Caco-2 (cell line): Measurements from ENCODE around the gene YWHAG. TPM values are rescaled to one million over a fixed set of nuclear protein-coding genes. Genes with fewer than 3 reads are reported as not detected.
"Not testable (repeated sequence)": the region's sequence is repeated elsewhere in the genome, so short reads cannot be mapped to it uniquely, and the experiment has no call there.

Experiments used
- BruUV-seq: library from RNA; stranded (reverse); fragments of 400-500 nt; replicated peaks from 2 replicates; lab custom pipeline; 2021; lab: Mats Ljungman, UMichigan
- CTCF ChIA-PET: fragments of 300-600 bp; sonication (Branson Sonifier 250); formaldehyde crosslinking; loops from one replicate; lab custom pipeline; 2022; ENCODE audit warnings: antibody characterized with exemption; lab: Charles Lee
- POLR2A ChIA-PET: fragments of 300-600 bp; sonication (Branson Sonifier 250); formaldehyde crosslinking; loops from one replicate; lab custom pipeline; 2022; ENCODE audit warnings: antibody characterized with exemption; lab: Charles Lee
- DNase-seq, 2 experiments: peaks; one replicate each; pipeline versions ENCODE4 v3.0.0 to v3.0.0-alpha.2; 2020 to 2022
- H3K27me3 ChIP-seq: replicated peaks from 2 replicates; pipeline ENCODE4 v1.6.0; 2011; ENCODE audit warnings: low read length; ENCODE audit not compliant: control insufficient read depth, insufficient read depth
- H3K36me3 ChIP-seq: 2 replicates; pipeline ENCODE4 v1.5.1; 2011; ENCODE audit warnings: low read length; ENCODE audit not compliant: control insufficient read depth, insufficient read depth
- H3K4me1 ChIP-seq: fragments of 250-450 bp; sonication (Bioruptor Pico); 2 replicates; pipeline ENCODE4 v1.5.1; 2020; ENCODE audit warnings: mild to moderate bottlenecking
- H3K4me3 ChIP-seq: 2 replicates; pipeline ENCODE4 v1.5.1; 2011; ENCODE audit warnings: low read depth, mild to moderate bottlenecking, control low read depth, low read length
- H3K9me3 ChIP-seq: fragments of 250-450 bp; sonication (Bioruptor Pico); 2 replicates; pipeline ENCODE4 v1.5.1; 2020; ENCODE audit warnings: mild to moderate bottlenecking, moderate library complexity
- H3K27ac Mint-ChIP-seq: one replicate; pipeline ENCODE4 v1.8.0; 2022; ENCODE audit warnings: mixed read lengths; ENCODE audit not compliant: unreplicated experiment
- H3K27me3 Mint-ChIP-seq: one replicate; pipeline ENCODE4 v1.8.0; 2022; ENCODE audit warnings: mixed read lengths; ENCODE audit not compliant: insufficient read depth, unreplicated experiment
- H3K36me3 Mint-ChIP-seq: one replicate; pipeline ENCODE4 v1.8.0; 2022; ENCODE audit warnings: mild to moderate bottlenecking, mixed read lengths; ENCODE audit not compliant: insufficient read depth, unreplicated experiment
- H3K4me1 Mint-ChIP-seq: one replicate; pipeline ENCODE4 v1.8.0; 2022; ENCODE audit warnings: low read depth, mixed read lengths; ENCODE audit not compliant: unreplicated experiment
- H3K4me3 Mint-ChIP-seq: one replicate; pipeline ENCODE4 v1.8.0; 2022; ENCODE audit warnings: mild to moderate bottlenecking, moderate library complexity, mixed read lengths; ENCODE audit not compliant: unreplicated experiment
- H3K9me3 Mint-ChIP-seq: one replicate; pipeline ENCODE4 v1.8.0; 2022; ENCODE audit warnings: mixed read lengths; ENCODE audit not compliant: unreplicated experiment
- CTCF ChIP-seq, 2 experiments: fragments of 200-600 bp in 1 of 2; IDR thresholded peaks; 1 replicate in 1 of 2; 2 replicates in 1 of 2; pipeline versions ENCODE4 v1.5.1 to v1.8.0; 2011 to 2022; ENCODE audit warnings: antibody characterized with exemption in 1 of 2, control low read depth in 1 of 2, inconsistent platforms in 1 of 2, low read depth in 1 of 2, low read length in 1 of 2, mild to moderate bottlenecking in 1 of 2, moderate library complexity in 1 of 2; ENCODE audit not compliant: insufficient read depth in 1 of 2, severe bottlenecking in 1 of 2, unreplicated experiment in 1 of 2
- intact Hi-C: fragments of 100-400 bp; cut with micrococcal nuclease; formaldehyde crosslinking; loops from one replicate; pipeline ENCODE4 v1.10.0; 2022; ENCODE audit not compliant: unreplicated experiment
- total RNA-seq: library from RNA; stranded (reverse); gene quantifications from 2 replicates; pipeline ENCODE4 v1.2.3, GENCODE V29; 2022

YWHAG gene
- total RNA-seq, 1 experiment from 2014 or later: 150 TPM

- H3K36me3 Mint-ChIP-seq: peaks cover 44% of the 10 kb centered on the region
- Histone ChIP-seq H3K4me1 (peaks cover 12% of the 10 kb centered on the region), H3K4me3 (peak overlapping the region; percentile 54), H3K27me3 (no peaks in the 10 kb centered on the region), H3K36me3 (no peaks in the 10 kb centered on the region; the same call in 1 of the 2 replicates), H3K9me3 (no peaks in the 10 kb centered on the region)
- peaks cover 13% of the 10 kb centered on the region for H3K4me1 Mint-ChIP-seq
- no peaks in the 10 kb centered on the region for H3K27me3 Mint-ChIP-seq
- CTCF ChIA-PET: interaction anchor here (0.5 to 1.4 kb wide), 4 partner anchors 21 to 151 kb away, joined by 3 to 7 read pairs (median 5); no protein-coding TSS in a partner anchor
- peak; percentile 97 to 98 for DNase-seq
- TF ChIP-seq CTCF (IDR thresholded peaks at IDR 0.05; ENCODE audit: insufficient read depth in 1 of 2, low read depth in 1 of 2, low read length in 1 of 2, severe bottlenecking in 1 of 2, unreplicated experiment in 1 of 2): no peak
- POLR2A ChIA-PET: interaction anchor here (0.7 to 1.6 kb wide), 3 partner anchors 41 to 151 kb away, joined by 3 to 4 read pairs (median 3); partner anchors contain the start of gene YWHAG
- H3K4me3 Mint-ChIP-seq: peak overlapping the region; percentile 76
- intact Hi-C loops: loop anchor here (2.0 kb wide), 2 partner anchors 41 to 75 kb away; partner anchors contain the start of gene YWHAG
- H3K27ac Mint-ChIP-seq: peak overlapping the region; percentile 72
- no TSS peak for BruUV-seq
- no peaks in the 10 kb centered on the region for H3K9me3 Mint-ChIP-seq
Observed at GRCh38 chr7:76317782-76318487, 40.9 kb downstream of the YWHAG start.

GRCh38 chr7:76316984-76317781 is 41.6 kb downstream of the YWHAG start:
- peaks cover 43% of the 10 kb centered on the region for H3K36me3 Mint-ChIP-seq
- DNase-seq: no peak
- H3K4me3 ChIP-seq: peak overlapping the region; percentile 38
- BruUV-seq: TSS peak; percentile 41
- no peaks in the 10 kb centered on the region for H3K27me3 Mint-ChIP-seq
- no peak for TF ChIP-seq CTCF (IDR thresholded peaks at IDR 0.05; ENCODE audit: insufficient read depth in 1 of 2, low read depth in 1 of 2, low read length in 1 of 2, severe bottlenecking in 1 of 2, unreplicated experiment in 1 of 2)
- POLR2A ChIA-PET: interaction anchor here (1.4 to 1.6 kb wide), 2 partner anchors 41 to 151 kb away, joined by 3 read pairs; partner anchors contain the start of gene YWHAG
- peaks cover 13% of the 10 kb centered on the region for H3K4me1 Mint-ChIP-seq
- no peaks in the 10 kb centered on the region for H3K27me3 ChIP-seq
- peak overlapping the region; percentile 72 for H3K27ac Mint-ChIP-seq
- H3K4me3 Mint-ChIP-seq: peak overlapping the region; percentile 76
- no peaks in the 10 kb centered on the region for H3K9me3 ChIP-seq
- H3K36me3 ChIP-seq: no peaks in the 10 kb centered on the region
- no peaks in the 10 kb centered on the region for H3K9me3 Mint-ChIP-seq
- peaks cover 12% of the 10 kb centered on the region for H3K4me1 ChIP-seq
- intact Hi-C loops: no loop called here
- CTCF ChIA-PET: interaction anchor here (0.6 to 1.4 kb wide), 3 partner anchors 20 to 227 kb away, joined by 3 to 6 read pairs (median 4); no protein-coding TSS in a partner anchor

GRCh38 chr7:76315364-76315763 is 43.4 kb downstream of the YWHAG start:
- Histone ChIP-seq H3K36me3 (no peaks in the 10 kb centered on the region), H3K4me1 (peaks cover 12% of the 10 kb centered on the region), H3K27me3 (no peaks in the 10 kb centered on the region), H3K4me3 (no peak overlapping the region), H3K9me3 (no peaks in the 10 kb centered on the region)
- DNase-seq: no peak
- ChIA-PET CTCF (interaction anchor here (0.8 kb wide), 1 partner anchor 61 kb away, joined by 3 read pairs; no protein-coding TSS in a partner anchor), POLR2A (no interaction called here)
- no peak overlapping the region for H3K4me3 Mint-ChIP-seq
- peaks cover 13% of the 10 kb centered on the region for H3K4me1 Mint-ChIP-seq
- no peaks in the 10 kb centered on the region for H3K27me3 Mint-ChIP-seq
- TF ChIP-seq CTCF (IDR thresholded peaks at IDR 0.05; ENCODE audit: insufficient read depth in 1 of 2, low read depth in 1 of 2, low read length in 1 of 2, severe bottlenecking in 1 of 2, unreplicated experiment in 1 of 2): no peak
- H3K9me3 Mint-ChIP-seq: no peaks in the 10 kb centered on the region
- intact Hi-C loops: no loop called here
- no TSS peak for BruUV-seq
- H3K36me3 Mint-ChIP-seq: peaks cover 30% of the 10 kb centered on the region
- no peak overlapping the region for H3K27ac Mint-ChIP-seq

GRCh38 chr7:76314740-76315139 is 44.1 kb downstream of the YWHAG start:
- H3K27me3 ChIP-seq, H3K9me3 ChIP-seq, H3K4me3 Mint-ChIP-seq, H3K36me3 ChIP-seq, H3K4me3 ChIP-seq, POLR2A ChIA-PET, H3K27me3 Mint-ChIP-seq, BruUV-seq, H3K27ac Mint-ChIP-seq, H3K9me3 Mint-ChIP-seq, DNase-seq: not testable (repeated sequence)
- peaks cover 12% of the 10 kb centered on the region for H3K4me1 ChIP-seq
- peaks cover 24% of the 10 kb centered on the region for H3K36me3 Mint-ChIP-seq
- intact Hi-C loops: loop anchor here (1.0 kb wide), 4 partner anchors 12 to 136 kb away; partner anchors contain the start of gene HSPB1
- peaks cover 13% of the 10 kb centered on the region for H3K4me1 Mint-ChIP-seq
- CTCF ChIA-PET: interaction anchor here (0.6 to 1.6 kb wide), 12 partner anchors 9 to 148 kb away, joined by 3 to 24 read pairs (median 4); partner anchors contain the start of gene HSPB1
